ENCODE data around the gene PLS3.
"Not testable (repeated sequence)": the region's sequence is repeated elsewhere in the genome, so short reads cannot be mapped to it uniquely, and the experiment has no call there.

PLS3 gene, protein sequence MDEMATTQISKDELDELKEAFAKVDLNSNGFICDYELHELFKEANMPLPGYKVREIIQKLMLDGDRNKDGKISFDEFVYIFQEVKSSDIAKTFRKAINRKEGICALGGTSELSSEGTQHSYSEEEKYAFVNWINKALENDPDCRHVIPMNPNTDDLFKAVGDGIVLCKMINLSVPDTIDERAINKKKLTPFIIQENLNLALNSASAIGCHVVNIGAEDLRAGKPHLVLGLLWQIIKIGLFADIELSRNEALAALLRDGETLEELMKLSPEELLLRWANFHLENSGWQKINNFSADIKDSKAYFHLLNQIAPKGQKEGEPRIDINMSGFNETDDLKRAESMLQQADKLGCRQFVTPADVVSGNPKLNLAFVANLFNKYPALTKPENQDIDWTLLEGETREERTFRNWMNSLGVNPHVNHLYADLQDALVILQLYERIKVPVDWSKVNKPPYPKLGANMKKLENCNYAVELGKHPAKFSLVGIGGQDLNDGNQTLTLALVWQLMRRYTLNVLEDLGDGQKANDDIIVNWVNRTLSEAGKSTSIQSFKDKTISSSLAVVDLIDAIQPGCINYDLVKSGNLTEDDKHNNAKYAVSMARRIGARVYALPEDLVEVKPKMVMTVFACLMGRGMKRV
- 0 to 2.3 (median 0.79) reads per million in 4 donors for total RNA-seq

DNA sequence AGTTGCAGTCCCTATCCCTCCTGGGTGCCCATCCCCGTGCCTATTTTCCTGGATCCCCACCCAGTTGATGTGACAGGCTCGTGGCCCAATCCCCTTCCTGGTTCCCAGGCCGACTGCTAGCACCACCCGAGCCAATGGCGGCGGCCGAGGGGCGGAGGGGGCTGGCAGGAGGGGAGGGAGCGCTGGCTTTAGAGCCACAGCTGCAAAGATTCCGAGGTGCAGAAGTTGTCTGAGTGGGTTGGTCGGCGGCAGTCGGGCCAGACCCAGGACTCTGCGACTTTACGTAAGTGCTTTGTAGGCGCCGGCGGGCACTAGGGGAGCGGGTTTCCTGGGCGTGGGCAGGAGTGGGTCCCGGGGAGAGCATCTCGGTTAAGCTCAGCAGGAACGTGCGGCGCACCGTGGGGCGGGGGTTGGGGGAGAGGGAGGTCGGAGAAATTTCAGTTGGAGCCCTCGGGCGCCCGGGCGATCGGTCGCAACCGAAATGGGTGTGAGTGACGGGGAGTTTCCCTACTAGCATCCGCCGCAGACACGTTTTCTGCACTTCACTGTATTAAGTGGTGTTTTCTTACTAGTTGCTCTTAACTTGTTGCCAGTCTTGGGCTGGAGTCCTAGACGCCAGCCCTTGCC lies at the start of gene PLS3:
Gene PLS3 (plus strand): TSS at position 197 of the 627 bp plus-strand sequence. CDS start 49,077 bp downstream, outside the sequence.
- peak in 1 of 5 donors; percentile 25 for DNase-seq

DNA sequence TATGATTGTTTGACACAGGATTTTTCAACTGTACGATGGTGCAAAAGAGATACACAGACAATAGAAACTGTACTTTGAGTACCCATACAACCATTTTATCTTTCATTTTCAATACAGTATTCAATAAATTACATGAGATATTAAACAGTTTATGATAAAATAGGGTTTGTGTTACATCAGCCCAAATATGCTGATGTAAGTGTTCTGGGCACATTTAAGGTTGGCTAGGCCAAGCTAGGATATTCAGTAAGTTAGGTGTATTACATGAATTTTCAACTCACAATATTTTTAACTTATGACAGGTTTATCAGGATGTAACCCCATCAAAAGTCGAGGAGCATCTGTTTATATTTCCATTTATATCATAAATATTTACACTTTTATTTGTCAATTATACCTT lies 42.9 kb upstream of the PLS3 start:
- DNase-seq, result no peak

DNA sequence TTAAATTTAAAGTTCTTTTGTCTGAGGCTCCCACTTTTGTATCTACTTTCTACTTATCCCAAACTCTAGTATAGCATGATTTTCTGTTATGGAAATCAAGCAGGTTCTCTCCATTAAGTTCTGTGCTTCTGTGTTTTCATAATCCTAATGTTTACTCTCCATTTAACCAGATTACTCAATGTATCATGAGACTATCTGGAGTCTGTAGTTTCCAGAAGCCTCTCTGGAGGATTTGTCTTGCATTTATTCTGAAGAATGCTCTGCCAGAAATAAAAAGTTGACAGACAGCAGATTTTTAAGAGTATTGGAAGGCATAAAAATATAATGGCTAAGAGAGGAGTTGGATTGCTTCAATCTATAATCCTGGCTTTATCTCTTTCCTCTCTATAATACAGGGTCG lies 39.2 kb upstream of the PLS3 start:
- no peak for DNase-seq

DNA sequence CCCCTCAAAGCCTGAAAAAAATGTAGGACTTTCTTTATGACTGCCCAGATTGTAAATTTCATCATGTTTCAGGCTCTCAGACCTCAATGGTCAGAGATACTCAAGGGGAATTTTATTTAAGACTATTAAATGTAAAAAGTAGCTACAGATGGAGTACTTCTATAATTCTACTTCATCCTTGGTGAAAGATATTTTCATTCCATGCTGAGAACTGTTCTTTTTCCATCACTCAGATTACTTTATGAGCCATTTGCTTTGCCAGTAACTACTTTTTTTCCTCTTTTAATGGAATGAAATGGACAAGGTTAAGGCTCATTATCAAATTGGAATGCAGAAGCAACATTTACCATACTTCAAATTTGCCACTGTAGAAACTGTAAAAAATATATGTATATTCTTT lies 38.0 kb upstream of the PLS3 start:
- DNase-seq, result no peak

DNA sequence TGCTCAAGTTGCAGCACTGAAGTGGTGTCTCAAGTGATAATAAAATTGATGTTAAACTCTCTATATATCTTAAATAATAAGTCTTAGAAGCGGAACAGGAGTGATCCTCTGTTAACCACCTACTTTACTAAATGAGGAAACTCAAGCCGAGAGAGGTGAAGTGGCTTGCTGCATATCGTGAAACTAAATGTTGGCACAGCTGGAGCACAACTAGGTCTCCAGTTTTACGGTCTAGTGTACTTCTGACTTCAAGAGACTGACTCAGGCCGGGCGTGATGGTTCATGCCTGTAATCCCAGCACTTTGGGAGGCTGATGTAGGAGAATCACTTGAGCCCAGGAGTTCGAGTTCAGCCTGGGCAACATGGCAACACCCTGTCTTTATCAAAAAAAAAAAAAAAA lies 35.5 kb upstream of the PLS3 start:
- no peak for DNase-seq

DNA sequence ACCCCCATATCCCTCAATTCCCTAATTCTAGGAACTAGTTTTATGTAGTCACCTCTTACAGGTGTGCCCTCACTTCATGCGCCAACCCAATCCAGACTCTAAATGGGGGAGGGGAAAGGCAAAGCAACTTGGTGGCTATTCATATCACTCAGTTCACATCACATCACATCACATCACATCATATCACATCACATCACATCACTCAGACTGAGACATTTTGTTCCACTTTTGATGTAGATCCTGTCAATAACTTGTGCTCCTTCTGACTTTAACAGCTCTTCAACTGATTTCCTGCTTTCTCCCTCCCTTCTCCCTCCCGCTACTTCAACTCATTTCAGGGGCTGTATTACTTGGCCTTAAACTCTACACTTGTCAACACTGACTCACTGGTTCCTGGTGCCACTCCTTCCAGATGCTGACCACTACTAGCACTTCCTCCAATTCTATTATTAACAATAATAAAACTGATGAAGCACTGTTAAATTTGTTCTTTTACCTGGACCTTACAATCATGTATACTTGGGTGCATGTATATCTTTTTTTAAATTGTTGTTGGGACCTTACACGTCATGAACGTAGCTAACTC lies 29.1 kb upstream of the PLS3 start:
- no peak for DNase-seq

DNA sequence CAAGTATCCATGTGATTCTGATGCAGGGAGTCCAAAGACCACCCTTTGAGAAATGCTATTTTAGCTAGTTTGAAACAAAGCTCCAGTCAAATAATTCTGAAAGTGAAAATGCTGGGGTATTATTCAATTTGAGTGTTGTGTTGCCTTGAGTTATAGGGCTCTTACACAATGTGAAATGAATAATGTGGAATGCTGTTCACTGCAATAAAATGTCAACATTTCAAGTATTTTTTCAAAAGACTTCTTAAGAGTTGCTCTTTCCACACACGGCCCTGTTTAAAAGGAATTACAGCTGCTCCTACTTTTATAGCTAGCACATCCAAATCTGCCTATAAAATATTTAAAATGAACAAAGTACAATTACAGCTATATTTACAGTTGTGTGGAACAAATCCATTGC lies 27.5 kb upstream of the PLS3 start:
- no peak for DNase-seq

DNA sequence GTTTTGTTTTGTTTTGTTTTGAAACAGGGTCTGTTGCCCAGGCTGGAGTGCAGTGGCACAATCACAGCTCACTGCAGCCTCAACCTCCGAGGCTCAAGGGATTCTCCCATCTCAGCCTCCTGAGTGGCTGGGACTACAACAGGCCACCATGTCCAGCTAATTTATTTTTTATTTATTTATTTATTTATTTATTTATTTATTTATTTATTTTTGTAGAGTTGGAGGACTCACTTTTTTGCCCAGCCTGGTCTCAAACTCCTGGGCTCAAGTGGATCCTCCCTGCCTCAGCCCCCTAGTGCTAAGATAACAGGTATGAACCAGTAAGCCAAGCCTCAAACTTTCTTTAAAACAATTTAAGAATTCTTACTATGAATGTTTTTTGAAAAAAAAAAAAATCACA lies 26.6 kb upstream of the PLS3 start:
- no peak for DNase-seq

DNA sequence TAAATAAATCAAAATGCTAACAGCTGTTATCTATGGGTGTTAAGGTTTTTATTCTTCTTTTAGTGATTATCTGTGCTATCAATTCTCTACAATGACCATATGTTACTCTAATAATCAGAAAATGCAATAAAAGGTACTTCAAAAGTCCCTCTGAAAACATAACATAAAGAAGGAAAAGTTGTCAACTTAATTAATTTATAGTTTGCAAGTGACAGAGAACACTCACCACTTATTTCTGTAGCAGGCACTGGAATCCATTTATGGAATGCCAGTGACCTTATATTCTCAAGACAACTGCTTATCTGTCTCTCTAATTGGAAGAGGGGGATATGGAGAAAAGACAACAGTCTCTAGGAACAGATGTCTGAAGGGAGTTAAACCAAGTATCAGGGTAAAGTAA lies 25.6 kb upstream of the PLS3 start:
- DNase-seq, result no peak

DNA sequence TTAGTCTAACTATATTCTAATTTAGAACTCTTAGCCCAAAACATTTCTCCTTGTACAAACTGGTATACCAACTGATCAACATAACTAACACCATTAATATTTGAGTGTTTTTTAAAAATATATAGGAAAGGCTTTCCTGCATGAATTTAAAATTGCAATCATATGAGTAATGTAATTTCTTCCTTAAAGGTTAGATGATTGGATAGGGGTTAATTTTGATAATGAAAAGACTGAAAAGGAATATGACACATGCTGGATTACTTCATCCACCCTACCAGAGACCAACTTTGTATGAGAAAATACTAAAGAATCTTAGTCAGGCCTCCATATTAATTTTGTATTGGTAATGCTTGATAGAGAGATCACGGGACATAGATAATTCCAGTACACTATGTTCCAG lies 25.1 kb upstream of the PLS3 start:
- DNase-seq, result no peak

DNA sequence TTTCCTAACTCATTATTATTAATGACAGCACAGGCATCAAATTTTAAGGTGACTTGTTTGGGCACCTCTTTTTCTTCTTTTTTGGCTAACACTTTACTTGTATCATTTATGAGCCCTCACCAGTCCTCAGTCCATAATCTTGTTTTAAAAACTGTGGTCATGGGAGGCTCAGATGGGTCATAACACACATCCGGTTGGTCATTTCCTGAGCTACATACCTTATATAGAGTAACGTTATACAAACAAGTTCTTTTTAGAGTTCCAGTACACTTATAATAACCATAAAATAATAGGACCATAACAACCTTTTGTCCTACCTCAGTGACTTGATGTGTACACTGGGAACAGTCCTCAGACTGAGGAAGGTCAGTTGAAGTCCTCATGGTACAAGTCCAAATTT lies 21.1 kb upstream of the PLS3 start:
- DNase-seq, result no peak

DNA sequence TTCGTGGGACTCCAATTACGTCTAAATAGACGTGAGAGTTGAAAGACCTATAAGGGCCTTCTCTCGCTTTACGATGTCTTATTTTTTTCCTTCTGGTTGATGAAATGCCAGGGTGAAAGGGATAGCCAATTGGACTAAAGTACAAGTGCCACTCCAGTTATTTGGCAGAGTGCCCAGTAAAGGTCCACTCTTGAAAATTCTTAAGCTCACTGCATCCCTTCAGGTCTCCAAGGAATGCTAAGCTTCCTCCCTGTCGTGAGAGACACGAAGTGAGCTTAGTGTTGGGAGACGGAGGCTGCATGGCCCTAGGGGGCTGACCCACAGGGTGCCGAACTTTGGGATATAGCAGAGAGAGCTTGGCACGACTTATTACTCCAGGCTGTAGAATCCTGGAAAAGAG lies 19.9 kb upstream of the PLS3 start:
- not testable (repeated sequence) for DNase-seq

DNA sequence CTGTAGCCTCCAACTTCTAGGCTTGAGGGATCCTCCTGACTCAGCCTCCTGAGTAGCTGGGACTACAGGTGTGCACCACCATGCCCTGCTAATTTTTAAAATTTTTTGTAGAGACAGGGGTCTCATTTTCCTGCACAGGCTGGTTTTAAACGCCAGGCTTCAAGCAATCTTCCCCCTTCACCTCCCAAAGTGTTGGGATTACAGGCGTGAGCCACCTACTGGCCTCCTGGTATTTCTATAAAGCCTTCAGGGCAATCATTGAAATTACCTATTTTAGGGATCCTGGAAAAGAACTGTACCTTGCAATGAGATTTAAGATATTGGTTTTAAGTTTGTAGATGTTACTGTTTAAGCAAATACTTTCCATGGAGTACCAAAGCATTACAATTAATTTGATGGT lies 13.5 kb upstream of the PLS3 start:
- no peak for DNase-seq

DNA sequence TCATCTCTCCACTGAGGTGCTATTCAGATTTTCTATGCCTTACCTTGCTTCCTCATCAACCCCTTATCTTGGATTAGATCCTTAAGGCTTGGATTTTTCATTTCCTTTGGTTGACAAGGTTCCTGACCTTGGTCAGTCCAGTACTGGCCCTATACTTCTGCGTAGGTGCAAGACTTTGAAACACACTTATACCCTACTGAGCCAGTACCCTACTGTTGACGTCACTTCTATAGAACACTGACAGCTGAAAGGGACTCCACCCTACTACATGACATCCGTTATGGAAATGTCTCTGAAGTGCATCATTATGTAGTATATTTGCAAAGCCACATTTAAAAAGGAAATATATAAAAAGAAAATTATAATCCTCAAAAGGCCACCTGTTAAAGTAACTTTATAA lies 12.0 kb upstream of the PLS3 start:
- DNase-seq, result no peak

DNA sequence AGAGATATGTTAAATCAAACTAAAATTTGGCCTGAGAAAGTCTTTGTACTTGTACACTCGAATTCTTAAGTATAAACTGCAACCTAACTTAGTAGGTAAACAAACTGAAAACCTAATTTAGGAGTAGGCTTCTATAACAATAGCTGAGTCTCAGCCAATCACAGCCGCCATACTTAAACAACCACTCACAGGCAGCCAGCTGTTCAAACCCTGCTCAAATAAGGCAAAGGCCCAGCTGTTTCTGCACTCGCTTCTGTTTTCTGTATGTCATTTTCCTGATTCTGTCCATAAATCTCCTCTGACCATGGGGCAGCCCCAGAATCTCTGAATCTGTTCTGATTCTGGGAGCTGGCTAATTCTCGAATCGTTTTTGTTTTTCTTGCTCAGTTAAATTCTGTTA lies 7.8 kb upstream of the PLS3 start:
- DNase-seq, result no peak

DNA sequence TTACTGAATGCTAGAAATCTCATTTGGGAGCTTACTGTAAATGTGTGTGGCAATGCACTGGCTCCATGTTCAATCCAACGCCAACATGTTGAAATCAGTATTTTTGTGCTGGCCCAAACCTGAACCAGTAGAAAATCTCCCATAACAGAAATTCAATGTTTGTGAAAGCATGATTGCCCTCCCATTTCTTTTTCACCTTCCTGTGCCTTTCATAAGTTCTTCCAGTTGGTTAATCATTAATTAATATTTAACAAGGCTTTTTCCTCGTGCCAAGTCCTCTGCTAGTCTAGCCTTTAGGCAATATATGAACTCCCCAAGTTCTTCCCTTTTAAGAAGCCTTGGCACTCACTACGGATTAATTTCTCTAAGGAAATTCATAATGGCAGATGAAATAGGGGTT lies 1.3 kb upstream of the PLS3 start:
- no peak for DNase-seq

DNA sequence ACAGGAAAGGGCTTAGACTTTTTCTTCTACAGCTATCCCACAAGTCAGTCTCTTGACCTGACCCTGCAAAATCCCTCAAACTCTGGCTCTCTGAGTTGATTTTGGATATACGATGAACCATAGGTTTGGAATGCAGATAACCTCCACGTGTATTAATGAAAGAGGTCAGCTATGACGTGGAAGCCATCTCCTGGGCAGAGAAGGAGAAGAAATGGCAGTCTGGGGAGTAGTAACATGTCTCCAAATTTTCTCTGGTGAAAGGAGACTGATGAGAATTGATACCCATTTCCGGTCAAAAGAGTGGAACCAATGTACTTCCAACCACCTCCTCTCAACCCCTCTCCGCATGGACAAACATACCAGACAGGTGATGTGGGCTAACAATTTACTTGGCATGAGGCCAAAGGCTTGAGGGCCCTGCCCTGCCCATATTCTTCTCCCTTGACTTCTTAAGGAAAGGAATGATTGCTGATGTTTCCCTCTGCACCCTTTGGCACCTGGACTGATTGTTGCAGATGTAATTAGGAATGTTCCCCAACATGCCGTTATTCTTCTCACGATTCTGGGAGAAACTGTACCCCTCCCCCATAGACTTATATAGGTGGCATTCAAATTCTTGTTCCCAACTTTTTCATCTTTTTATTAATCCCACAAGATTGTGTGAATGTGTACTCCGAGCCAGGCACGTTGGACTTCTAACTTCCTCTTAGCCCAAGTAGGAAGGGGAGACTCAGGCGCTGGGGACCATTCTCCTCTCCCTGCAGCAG lies 580 bp upstream of the PLS3 start:
- no peak for DNase-seq

DNA sequence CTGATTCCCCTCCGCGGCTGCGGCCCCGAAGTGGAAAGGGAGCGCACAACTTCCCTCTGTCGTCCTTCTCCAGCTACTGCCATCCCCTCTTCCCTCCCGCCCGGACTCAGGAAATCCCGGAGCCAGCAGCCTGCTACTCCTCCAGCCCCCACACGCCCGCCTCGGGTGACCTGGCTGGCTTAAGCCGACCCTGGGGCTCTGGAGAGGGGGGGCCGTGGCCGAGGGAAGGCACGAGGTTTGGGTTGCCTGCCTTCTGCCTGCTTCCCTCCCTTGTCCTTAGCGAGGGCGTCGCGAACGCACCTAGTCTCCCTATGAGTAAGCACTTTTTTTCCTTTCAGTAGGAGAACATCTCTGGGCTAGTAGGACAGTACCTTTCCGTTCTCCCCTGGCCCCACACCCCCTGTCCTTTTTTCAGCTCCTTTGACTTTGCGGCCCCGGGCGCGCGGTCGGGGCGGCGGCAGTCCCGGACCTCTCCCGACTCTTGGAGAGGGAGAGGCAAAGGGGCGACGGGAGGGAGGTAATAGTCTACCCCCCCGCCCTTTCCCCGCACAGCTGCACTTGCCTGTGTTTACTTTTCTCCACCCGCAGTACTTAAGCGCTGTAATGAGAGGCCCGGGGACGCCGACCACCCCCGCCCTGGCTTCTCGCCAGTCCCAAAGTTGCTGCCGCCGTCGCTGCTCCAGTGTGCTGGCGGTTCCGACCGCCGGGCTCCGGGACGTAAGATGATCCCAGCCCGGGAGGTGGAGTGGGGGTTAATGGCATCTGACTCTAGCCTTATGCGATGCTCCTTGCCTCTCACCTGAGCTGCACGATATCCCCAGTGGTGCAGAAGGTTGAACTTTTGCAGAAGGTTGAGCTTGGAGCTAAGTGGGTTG lies 868 bp downstream of the PLS3 start:
- DNase-seq, result no peak

DNA sequence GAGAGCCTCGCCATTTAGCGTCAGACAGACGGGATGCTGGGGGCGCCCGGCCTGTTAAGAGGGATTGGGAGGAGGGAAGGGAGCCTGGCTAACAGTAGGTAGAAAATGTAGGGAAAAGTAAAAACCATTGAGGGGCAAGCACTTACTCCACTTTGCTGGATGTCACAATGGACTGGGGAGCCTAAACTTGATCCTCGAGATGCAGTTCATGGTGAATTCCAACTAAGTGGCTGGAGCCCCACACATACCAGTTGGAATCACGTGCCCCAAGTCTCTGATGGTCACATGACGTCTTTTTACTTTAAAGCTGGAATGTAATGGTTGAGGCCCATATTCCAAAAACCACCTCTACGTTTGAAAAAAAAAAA lies 1.5 kb downstream of the PLS3 start:
- no peak for DNase-seq

DNA sequence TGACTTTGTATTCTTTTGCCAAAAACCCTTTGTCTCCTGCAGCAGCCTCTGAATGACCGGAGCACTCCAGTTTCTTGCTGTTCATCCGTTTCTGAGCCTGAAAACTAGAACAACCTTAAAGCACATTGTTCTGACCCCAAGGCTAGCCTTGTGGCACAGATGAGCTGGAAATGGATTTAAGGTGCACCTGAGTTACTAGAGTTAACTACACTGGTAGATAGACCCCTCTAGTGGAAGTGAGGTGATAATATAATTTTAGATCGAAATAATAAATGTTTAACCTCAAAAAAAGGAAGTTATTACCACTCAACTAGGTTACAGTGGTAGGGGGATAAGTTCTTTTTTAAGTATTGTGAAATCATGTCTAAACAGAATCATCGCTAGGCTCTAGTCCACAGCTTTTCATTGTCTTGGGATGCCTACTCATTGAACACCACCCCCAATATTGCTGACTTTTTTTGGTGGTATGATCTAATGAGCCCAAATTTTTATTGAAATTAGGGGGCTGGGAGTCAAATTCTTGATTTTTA lies 2.7 kb downstream of the PLS3 start:
- no peak for DNase-seq

DNA sequence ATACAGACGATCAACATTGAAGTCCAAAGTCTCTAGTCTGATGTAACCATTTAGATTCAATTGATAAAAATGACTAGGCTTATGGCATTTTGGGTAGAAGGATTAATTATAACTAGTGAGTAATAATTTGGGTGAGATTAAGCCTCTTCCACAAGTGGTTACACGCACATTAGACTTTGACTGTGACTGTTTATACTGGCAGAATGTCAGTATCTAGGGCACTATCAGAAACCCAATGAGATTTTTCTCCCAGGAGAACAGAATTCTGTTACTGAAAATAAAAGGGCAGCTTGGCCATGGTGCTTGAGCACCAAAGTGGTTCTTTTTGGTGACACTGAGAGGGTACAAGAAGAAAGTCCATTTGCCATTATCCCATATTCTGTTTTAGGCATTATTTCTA lies 3.3 kb downstream of the PLS3 start:
- DNase-seq, result no peak

DNA sequence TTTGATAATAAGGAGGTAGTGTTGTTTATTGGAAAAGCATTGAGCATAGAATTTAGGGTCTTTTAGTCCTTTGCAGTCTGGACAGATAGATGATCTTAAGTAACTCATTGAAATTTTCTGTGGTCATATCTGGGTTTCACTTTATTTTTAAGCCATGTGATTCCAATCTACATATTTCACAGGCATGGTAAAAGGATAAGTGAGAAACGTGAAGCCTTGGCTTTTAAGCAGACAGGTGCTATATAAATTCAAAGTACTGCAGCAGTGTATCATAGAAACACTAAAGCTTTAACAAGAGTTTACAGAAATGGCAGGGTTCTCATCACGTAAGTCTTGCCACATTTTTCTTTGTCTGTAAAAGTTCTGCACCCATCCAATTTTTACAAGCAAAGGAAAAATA lies 4.9 kb downstream of the PLS3 start:
- no peak for DNase-seq
